GM10847 (cell line): ENCODE measurements around the gene TCF20.

ENCODE experiments used
- POLR2A ChIP-seq: IDR thresholded peaks from 2 replicates; pipeline ENCODE4 v1.6.1; 2011; ENCODE audit not compliant: insufficient read length; ENCODE audit errors: extremely low read depth

Gene TCF20

DNA sequence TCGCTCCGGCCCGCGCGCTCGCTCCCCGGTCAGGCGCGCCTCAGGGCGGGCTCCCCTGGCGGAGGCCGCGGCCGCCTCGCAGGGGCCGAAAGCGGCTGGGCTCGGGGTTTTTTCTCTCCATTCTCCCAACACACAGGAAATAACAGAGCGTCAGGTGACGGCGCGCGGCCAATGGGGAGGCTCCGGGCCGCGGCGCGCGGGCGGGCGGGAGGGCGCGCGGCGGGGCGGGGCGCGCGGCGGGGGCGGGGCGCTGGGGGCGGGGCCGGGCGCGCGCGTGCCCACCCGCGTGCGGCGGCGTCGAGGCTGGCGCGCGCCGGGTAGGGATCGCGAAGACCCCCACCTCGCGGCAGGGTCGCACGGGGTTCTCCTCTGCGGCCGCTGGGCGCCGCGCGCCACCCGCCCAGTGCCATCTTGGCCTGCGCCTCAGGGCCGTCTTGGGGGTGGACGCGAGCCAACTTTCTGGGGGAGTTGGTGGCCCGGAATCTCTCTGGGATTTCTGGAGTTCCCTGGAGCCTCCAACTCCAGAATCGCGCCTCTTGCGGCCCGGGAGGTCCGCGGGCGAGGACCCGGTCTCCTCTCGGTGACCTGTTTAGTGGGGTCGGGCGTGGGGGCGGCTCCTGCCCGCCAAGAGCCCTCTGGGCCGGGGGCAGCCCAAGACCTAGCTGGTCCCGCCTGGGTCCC is at the start of gene TCF20:
Gene TCF20 (minus strand): TSS at position 144 of the 681 bp plus-strand sequence. CDS start 55,348 bp downstream, outside the sequence.
- peak; percentile 69 for TF ChIP-seq POLR2A

DNA sequence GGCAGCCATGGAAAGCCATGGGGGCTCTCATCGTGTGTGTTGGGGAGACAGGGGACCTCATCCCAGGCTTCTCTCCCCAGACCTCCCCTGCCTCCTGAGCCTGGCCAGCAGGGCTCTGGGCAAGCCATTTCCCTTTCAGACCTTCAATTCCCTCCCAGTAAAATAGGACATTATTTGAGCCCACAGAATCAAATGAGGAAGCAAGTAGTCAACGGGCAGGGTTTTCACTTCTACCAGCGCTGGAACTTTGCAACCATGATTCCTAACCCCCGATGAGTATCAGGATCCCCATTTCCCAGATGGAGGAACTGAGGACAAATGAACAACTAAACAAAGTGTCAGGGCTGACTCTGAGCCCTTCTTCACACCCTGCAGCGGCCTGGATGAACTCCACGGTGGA is 48.9 kb upstream of the TCF20 start:
- no peak for TF ChIP-seq POLR2A

DNA sequence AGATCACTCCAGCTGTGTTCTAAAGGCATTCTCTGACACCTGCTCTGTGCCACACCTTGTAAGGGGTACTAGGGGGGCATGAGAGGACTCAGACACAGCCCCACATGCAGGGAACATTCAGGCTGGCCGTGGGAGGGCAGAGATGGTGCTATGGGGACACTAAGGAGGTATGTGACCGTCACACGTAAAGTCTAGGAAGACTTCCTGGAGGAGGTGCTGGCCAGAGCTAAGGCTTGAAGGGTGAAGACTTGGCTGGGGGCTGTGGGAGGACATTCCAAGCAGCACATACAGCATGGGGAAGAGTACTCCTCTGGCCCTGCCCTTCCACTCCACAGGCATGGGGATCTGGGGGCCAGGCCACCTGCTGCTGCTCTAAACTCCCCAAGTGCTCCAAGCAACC is 48.5 kb upstream of the TCF20 start:
- TF ChIP-seq POLR2A = no peak

GRCh38 chr22:42317691-42318547 is 47.5 kb upstream of the TCF20 start:
- no peak for TF ChIP-seq POLR2A

GRCh38 chr22:42317008-42317407 is 46.6 kb upstream of the TCF20 start:
- TF ChIP-seq POLR2A = no peak

- TF ChIP-seq POLR2A = no peak
Measured at GRCh38 chr22:42315392-42315756, 44.9 kb upstream of the TCF20 start.

- TF ChIP-seq POLR2A = no peak
Measured at GRCh38 chr22:42314709-42315391, 44.4 kb upstream of the TCF20 start.

DNA sequence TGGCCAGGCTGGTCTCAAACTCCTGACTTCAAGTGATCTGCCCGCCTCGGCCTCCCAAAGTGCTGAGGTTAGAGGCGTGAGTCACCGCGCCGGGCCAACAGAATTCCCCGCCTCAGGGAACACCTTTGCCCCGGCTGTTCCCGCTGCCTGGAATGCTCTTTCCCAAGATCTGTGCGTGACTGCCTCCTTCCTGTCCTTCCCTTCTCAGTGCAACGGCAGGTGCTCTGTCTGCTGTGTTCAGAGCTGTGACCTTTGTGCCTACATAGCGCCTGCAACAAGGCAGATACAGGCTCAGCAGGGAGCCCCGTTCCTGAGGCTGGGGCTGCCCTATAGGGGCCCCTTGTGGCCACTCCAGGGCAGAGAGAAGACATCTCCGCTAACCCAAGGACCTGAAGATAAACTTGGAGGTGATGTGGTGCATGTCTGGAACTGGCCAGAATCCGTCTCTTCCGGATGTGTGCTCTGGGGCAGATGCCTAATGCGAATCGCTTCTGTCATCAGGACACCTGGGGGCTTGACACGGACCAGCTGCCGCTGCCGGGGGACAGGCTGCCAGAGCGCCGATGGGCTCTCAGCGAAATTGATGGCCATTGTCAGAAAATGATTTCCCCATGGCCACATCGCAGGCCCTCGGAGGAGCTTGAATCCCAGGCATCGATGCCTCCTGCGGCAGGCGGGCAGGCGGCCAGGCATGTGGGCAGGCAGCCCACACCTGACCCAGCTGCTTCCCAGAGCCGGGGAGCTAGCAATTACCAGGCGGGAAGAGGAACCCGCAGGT is 43.5 kb upstream of the TCF20 start:
- no peak for TF ChIP-seq POLR2A

DNA sequence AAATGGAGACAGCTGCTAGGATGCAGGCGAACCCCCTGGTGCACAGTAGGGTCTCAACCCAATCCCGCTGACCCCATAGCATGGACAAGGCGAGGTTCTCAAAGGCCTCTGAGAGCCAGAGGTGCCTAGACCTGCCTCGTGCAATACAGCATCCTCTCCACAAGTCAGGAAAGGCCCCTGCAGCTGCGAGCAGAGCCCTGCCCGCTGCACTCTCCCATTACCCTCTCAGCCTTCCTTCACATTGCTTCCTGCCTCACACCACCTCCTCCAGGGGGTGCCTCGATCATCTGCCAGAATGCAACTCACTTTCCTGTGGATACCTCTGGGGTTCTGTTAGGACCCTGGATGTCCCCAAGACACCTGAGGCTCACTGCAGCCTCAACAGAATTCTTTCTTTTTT is 42.8 kb upstream of the TCF20 start:
- no peak for TF ChIP-seq POLR2A

DNA sequence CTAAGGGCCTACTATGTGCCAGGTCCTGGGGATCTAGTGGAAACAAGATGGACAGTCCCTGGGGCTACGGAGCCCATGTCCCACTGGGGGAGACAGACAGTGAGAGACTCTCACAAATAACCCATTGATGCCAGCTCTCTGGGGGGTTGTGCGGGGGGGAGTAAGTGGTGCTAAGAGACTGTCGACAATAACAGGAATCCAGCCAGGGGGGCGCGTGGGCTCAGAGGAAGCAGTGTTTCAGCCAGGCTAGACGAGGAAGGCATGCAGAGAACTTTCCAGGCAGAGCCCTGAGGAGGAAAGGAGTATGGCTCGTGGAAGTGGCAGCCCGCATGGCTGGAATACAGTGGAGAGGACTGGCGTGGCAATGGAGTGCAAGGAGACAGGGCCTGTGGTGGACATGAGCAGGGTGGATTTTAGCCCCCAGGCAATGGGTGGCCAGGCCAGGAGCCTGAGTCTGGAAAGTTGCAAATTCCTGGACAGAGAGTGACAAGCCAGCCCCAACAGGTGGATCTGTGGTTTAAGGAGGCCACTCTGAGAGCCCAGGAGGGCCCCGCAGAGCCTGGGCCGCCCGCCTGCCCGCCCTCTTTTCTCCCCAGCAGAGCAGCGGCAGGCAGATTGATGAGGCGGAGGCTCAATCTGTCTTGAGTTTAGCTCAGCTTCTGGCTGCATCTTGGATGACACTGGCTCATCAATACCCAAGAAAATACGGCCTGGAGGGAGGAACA is 40.0 kb upstream of the TCF20 start:
- no peak for TF ChIP-seq POLR2A

GRCh38 chr22:42309865-42310264 is 39.4 kb upstream of the TCF20 start:
- no peak for TF ChIP-seq POLR2A

GRCh38 chr22:42308892-42309468 is 38.5 kb upstream of the TCF20 start:
- no peak for TF ChIP-seq POLR2A

DNA sequence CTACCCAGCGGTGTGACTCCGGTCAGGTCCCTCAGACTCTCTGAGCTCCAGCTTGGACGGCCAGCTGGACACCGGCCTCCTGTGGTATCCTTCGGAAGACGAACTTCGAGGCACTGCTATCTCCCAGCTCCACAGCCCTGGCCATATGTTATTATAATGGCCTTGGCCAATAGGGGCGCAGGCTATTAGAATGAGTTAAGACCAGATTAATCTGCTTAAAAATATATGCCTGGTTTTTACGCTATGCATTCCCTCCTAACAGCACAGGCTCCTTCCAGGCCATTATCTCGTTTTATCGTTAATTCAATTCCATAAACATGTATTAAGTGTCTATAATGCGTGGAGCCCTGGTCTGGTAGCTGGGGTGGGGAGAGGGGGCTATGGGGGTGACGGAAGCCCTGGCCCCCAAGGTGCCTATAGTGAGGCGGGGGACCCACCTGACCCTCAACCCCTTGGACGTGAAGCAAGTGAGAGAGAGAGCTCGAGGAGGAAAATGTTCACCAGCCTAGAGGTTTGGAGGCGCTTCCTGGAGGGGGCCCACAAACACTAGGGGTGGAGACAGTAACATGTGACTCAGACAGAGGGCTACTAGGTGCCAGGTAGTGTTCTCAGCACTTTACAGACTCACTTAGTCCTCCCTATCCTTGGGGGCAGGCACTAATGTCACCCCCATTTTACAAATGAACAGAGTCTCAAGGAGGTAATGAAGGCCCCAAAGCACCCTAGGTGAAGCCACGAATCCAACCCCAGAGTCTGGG is 37.5 kb upstream of the TCF20 start:
- TF ChIP-seq POLR2A = no peak
